IPS-20b (cell line): ENCODE results near the gene SEMA5B.
A peak's percentile ranks its signal among the peaks of the same experiment; 100 is the strongest.

Experiments
- H3K27ac ChIP-seq: one replicate; pipeline ENCODE4 v1.5.1; 2013; ENCODE audit warnings: low read length
- H3K27me3 ChIP-seq: 2 replicates; pipeline ENCODE4 v1.6.1; 2013; ENCODE audit warnings: mild to moderate bottlenecking, low read length, inconsistent platforms; ENCODE audit not compliant: insufficient read depth
- H3K36me3 ChIP-seq: 2 replicates; pipeline ENCODE4 v1.6.1; 2013; ENCODE audit warnings: low read depth, mild to moderate bottlenecking, inconsistent platforms, low read length, moderate library complexity; ENCODE audit not compliant: insufficient read depth
- H3K4me1 ChIP-seq: 2 replicates; pipeline ENCODE4 v1.6.1; 2013; ENCODE audit warnings: mild to moderate bottlenecking, control low read depth, inconsistent platforms, low read length, moderate library complexity; ENCODE audit not compliant: insufficient read depth
- H3K4me3 ChIP-seq: 2 replicates; pipeline ENCODE4 v1.5.1; 2013; ENCODE audit warnings: mild to moderate bottlenecking, low read length, inconsistent platforms
- H3K9ac ChIP-seq: 2 replicates; pipeline ENCODE4 v1.6.1; 2013; ENCODE audit warnings: low read depth, mild to moderate bottlenecking, inconsistent platforms, low read length, moderate library complexity
- H3K9me3 ChIP-seq: 2 replicates; pipeline ENCODE4 v1.6.1; 2013; ENCODE audit warnings: mild to moderate bottlenecking, low read depth, low read length, inconsistent platforms; ENCODE audit not compliant: insufficient read depth

The SEMA5B gene

DNA sequence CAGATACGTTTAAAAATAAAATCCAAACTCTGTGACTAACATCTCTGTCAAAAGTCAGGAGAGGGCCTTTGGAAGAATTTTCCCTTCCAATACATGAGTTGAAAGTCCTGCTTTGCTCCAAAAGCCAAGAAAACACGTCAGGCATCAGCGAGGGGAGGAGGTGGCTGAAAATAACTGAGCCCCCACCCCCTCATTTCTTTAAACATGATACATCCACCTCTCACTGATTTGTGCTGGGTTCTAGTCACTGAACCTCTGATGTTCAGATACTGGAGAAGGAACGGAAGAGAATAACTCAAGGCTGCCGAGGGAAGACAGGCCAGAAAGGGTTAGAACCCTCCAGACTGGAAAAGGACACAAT, 9.4 kb upstream of the SEMA5B start:
- Histone ChIP-seq H3K4me1 (no peaks in the 10 kb centered on the region), H3K9me3 (no peaks in the 10 kb centered on the region), H3K36me3 (no peaks in the 10 kb centered on the region), H3K9ac (no peak overlapping the region), H3K4me3 (no peak overlapping the region), H3K27ac (no peak overlapping the region), H3K27me3 (peaks cover 14% of the 10 kb centered on the region; the same call in 1 of the 2 replicates)

DNA sequence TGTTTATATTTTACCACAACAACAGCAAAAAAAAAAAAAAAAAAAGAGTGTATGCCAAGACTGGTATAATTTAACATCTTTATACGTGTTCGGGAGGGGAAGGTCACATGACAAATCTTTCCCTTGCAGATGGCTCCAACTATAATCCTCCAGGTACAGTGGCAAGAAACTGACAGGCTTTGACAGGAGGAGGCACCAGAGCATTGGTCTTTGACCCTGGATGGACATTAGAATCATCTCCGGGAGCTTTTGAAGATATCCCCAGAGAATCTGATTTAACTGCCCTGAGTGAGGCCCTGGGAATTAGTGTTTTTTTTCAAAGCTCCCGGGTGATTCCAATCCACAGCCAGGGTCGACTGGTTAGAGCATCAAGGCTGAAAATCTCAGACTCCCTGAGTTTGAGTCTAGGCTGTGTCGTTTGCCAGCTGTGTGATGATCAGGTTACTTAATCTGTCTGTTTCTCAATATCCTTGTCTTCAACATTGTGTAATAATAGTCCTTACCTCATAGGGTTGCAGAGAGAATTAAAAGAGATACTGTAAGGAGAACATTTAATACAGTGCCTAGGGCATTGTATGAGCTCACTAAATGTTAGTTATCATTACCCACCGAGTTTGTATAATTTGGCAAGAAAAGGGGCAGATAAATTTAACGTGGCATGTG, 8.9 kb upstream of the SEMA5B start:
- Histone ChIP-seq H3K9me3 (no peaks in the 10 kb centered on the region), H3K36me3 (no peaks in the 10 kb centered on the region), H3K4me3 (no peak overlapping the region), H3K9ac (no peak overlapping the region), H3K27me3 (peaks cover 17% of the 10 kb centered on the region; the same call in 1 of the 2 replicates), H3K27ac (no peak overlapping the region), H3K4me1 (no peaks in the 10 kb centered on the region)

DNA sequence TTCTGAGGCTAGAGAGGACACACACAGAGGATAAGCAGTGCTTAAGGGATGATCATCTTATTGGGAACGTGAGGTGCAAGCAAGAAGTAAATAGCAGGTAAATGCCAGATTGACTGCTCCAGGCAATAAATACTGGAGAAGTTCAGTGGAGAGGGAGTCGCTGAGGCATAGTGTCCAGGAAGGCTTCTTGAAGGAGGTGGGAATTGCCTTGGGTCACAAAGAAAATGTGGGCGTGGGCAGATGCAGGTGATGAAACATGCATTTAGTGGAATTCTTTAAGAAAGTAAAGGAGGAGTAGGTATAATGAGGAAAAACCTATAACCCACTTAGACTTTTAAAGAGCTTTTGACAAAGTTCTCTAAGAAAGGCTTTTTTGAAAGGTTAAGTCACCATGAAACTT, 7.4 kb upstream of the SEMA5B start:
- no peaks in the 10 kb centered on the region for H3K36me3 ChIP-seq
- no peak overlapping the region for H3K9ac ChIP-seq
- H3K4me3 ChIP-seq = no peak overlapping the region
- peaks cover 28% of the 10 kb centered on the region for H3K27me3 ChIP-seq
- no peak overlapping the region for H3K27ac ChIP-seq
- H3K9me3 ChIP-seq = no peaks in the 10 kb centered on the region
- no peaks in the 10 kb centered on the region for H3K4me1 ChIP-seq

DNA sequence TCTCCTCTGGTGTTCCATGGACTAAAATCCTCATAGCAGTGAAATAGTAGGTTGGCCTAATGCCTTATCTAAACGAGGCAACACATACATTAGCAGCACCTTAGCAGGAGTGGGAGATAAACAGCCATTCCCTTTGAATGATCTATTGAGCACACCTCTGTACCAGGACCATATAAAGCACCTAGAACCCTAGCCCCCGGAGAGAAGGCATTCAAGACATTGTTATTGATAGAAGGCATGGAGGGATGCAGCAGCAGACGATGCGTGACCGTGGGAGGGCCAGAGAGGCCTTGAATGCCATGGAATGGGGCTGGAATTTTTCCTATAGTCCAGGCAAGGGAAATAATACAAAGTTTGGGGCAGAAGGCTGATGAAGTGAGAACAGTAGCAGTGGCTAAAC, 6.6 kb upstream of the SEMA5B start:
- no peaks in the 10 kb centered on the region for H3K4me1 ChIP-seq
- no peak overlapping the region for H3K27ac ChIP-seq
- no peak overlapping the region for H3K4me3 ChIP-seq
- no peak overlapping the region for H3K9ac ChIP-seq
- no peaks in the 10 kb centered on the region for H3K9me3 ChIP-seq
- H3K27me3 ChIP-seq = peaks cover 36% of the 10 kb centered on the region
- H3K36me3 ChIP-seq = no peaks in the 10 kb centered on the region

DNA sequence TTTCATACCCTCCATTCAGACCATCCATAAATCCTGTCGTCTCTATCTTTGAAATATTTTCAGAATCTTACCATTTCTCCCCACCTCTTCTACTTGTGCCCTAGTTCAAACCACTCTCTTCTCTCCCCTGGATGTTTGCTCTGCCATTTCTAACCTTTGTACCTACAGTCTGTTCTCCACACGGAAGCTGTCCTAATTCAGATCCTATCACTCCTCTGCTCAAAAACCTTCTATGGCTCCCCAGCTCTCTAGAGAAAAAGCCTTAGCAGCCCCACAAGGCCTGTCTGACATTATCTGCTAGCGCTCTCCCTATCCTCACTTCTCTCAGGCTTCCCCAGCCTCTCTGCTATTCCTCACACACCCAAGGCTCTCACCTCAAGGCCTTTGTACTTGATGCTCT, 4.5 kb upstream of the SEMA5B start:
- no peaks in the 10 kb centered on the region for H3K9me3 ChIP-seq
- H3K4me1 ChIP-seq = peaks cover 5% of the 10 kb centered on the region
- no peaks in the 10 kb centered on the region for H3K36me3 ChIP-seq
- H3K27ac ChIP-seq = no peak overlapping the region
- no peak overlapping the region for H3K9ac ChIP-seq
- H3K4me3 ChIP-seq = no peak overlapping the region
- peaks cover 38% of the 10 kb centered on the region for H3K27me3 ChIP-seq

DNA sequence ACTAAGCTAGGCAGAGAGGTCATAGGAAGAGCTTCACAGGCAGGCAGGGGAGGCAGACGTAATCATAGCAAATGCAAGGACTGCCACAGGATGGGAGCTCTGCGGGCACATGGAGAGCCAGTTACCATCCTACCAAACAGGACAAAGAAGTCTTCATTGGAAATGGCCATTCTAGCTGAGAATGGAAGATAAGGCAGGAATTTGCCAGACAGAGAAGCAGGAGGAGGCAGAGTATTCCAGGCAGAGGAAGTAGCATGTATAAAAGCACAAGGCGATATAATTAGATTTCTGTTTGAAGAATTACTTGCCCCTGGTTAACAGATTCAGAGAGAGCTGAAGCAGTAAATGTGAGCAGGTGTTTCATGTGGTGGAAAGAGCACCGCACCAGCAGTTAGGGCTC, 3.5 kb upstream of the SEMA5B start:
- H3K36me3 ChIP-seq = no peaks in the 10 kb centered on the region
- no peak overlapping the region for H3K4me3 ChIP-seq
- no peak overlapping the region for H3K9ac ChIP-seq
- peaks cover 44% of the 10 kb centered on the region for H3K27me3 ChIP-seq
- no peak overlapping the region for H3K27ac ChIP-seq
- peaks cover 5% of the 10 kb centered on the region for H3K4me1 ChIP-seq
- H3K9me3 ChIP-seq = no peaks in the 10 kb centered on the region

DNA sequence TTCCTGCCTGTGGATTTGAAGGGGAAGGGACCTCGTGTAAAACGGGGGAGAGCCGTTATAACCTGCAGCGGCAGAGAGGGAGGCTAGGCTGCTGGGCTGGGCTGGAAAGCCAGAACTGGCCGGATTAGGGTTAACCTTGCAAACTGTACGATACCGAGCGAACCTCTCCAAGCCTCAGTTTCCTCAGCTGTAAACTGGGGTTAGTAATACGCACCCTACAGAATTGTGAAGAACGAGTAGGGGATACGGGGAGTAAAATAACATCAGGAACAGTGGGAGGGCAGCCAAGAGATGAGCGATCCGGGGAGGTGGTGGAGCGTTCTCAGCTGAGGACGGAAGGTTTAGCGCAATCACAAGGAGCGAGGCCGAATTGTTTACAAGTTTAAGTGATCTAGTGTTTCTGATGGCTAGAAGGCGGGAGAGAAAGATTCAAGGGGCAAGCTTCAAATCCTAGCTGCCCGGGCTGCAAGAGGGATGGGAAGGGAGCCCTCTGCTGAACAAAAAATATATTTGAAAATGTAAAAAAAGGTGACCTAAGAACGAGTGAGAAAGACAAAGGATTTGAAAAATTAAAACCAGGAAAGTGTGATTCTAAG, 768 bp upstream of the SEMA5B start:
- Histone ChIP-seq H3K27me3 (peaks cover 70% of the 10 kb centered on the region), H3K4me3 (peak overlapping the region; percentile 85), H3K36me3 (no peaks in the 10 kb centered on the region), H3K4me1 (peaks cover 12% of the 10 kb centered on the region), H3K27ac (no peak overlapping the region), H3K9ac (peak overlapping the region; percentile 71; the same call in 1 of the 2 replicates), H3K9me3 (no peaks in the 10 kb centered on the region)

DNA sequence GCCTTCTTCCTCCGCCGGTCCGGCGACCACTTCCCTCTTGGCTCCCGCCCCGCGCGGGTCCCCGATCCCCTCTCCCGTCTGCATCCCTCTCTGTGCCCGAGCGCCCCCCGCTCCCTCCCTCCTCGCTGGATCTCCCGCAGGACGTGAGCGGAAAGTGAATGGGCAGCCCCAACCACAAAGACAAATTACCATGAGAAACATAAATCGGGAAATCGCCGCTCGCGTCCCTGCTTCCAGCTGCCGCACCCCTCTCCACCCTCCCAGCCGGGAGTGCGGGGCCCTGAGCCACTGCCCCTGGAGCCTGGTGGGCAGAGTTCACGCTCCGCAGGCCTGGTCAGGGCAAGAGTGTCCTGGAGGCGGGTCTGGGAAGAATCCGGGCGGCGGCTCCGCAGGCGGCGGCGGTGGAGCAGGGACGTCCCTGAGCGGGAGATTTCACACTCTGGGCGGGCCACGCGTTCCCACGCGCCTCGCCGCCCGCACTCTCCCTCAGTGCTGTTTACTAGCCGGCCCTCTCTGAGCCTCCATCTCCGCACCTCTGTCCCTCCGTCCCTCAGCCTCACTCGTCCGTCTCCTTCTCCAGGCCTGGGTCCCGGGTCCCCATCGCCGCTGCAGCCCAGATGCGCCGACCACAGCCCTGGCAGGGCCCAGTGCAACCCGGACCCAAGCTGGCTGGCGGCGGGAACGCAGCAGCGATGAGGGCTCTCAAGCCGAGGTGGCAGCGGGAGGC, 835 bp downstream of the SEMA5B start:
- H3K27me3 ChIP-seq = peaks cover 64% of the 10 kb centered on the region
- H3K9me3 ChIP-seq = no peaks in the 10 kb centered on the region
- peak overlapping the region; percentile 85 for H3K4me3 ChIP-seq
- no peaks in the 10 kb centered on the region for H3K36me3 ChIP-seq
- peak overlapping the region; percentile 71; the same call in 1 of the 2 replicates for H3K9ac ChIP-seq
- no peak overlapping the region for H3K27ac ChIP-seq
- H3K4me1 ChIP-seq = peaks cover 22% of the 10 kb centered on the region

DNA sequence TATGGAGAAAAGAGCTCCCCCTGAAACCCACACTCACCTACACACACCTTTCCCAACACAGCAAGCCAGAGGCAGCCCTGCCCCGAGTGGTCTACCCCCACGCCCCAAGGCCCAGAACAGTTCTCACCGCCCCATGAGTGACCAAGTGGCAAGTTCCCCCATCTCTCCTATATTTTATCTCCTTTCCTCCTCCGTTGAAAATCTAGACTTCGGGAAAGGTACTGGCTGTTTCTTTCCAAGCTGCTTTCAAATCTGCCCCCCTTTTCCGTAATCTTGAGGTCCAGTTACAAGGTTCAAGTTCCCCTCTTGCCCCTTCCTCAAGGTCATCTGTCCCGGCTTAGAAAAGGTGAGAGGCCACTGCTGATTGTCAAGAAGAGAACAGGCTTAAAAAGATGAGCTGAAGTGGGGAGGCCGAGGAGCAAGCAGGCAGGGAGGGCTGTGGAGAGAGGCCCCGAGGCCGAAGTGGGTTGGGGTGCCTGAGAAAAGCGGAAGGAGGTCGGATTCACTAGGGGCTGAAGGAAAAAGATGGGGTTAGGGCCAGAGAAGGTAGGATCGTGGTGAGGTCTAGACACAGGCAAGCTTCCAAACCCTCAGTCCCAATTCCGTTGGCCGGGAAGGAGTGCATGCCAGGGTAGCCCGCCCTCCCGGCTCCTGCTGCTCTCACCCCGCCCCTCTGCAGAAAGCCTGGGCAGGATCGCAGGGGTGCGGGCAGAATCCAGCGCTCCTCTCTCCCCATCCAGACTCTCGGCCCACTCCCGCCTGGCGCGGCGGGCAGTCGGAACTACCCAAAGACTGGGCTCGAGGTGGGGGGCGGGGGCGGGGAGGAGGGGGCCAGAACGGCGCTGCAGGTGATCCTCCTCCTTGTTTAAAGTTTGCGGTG, 1.7 kb downstream of the SEMA5B start:
- Histone ChIP-seq H3K4me3 (peak overlapping the region; percentile 85), H3K9me3 (no peaks in the 10 kb centered on the region), H3K27ac (no peak overlapping the region), H3K36me3 (no peaks in the 10 kb centered on the region), H3K27me3 (peaks cover 57% of the 10 kb centered on the region), H3K9ac (peak overlapping the region; percentile 63; the same call in 1 of the 2 replicates), H3K4me1 (peaks cover 30% of the 10 kb centered on the region)

DNA sequence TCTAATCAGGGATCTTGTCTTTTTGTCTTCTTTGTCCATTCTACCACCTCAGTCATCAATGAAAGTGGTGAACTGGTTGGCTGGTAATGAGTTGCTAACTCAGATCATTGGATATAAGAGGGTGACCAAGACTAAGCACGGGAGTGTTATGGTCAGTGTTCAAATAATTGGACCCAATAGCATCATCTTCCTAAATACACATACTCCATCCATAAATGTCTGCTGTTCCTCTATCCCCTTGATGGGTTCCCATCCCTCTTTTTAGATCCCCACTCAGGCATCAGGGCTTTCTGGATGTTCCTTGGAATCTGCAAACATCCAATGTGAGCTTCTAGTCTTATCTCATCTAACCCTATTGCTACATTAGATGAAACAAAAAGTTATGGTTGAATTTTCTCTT, 3.5 kb downstream of the SEMA5B start:
- Histone ChIP-seq H3K9ac (no peak overlapping the region), H3K36me3 (no peaks in the 10 kb centered on the region), H3K27ac (no peak overlapping the region), H3K4me3 (no peak overlapping the region), H3K9me3 (no peaks in the 10 kb centered on the region), H3K4me1 (peaks cover 36% of the 10 kb centered on the region), H3K27me3 (peaks cover 43% of the 10 kb centered on the region)

DNA sequence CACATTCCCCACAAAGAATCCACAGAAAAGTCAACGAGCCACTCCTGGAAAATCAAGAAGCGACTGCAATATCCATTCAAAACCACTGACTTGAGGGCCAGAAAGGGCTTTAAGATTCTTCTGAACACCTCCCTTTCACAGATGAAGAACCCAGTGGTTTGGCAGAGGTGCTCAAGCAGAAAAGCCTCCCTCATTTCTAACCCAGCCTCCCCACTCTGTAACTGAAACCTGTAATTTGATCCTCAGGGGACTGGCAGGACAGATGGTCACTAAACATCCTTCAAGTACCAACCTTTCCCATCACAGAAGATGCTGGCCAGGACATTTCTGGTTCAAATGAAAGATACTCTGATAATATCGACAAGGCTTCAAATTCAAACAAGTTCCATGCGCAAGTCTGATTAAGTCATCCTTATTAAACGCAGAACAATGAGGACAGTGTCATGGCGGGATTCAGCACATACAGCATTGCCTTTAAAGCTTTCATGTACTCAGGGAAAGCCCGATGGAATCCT, 5.5 kb downstream of the SEMA5B start:
- peak overlapping the region; percentile 50 for H3K4me3 ChIP-seq
- H3K27ac ChIP-seq = no peak overlapping the region
- peaks cover 31% of the 10 kb centered on the region for H3K4me1 ChIP-seq
- H3K27me3 ChIP-seq = peaks cover 32% of the 10 kb centered on the region
- H3K36me3 ChIP-seq = no peaks in the 10 kb centered on the region
- no peaks in the 10 kb centered on the region for H3K9me3 ChIP-seq
- H3K9ac ChIP-seq = no peak overlapping the region; the same call in 1 of the 2 replicates
